Measurements from ENCODE around the gene GLRA2. TPM values are rescaled to one million over a fixed set of nuclear protein-coding genes. Genes with fewer than 3 reads are reported as not detected.

Gene GLRA2
- total RNA-seq, 1 donor from 2014 or later = 1.6 TPM

- Mint-ChIP-seq H3K4me1 (ENCODE audit: unreplicated experiment) (no peaks in the 10 kb centered on the region), H3K27ac (no peak overlapping the region), H3K9me3 (peaks cover 5% of the 10 kb centered on the region), H3K27me3 (no peaks in the 10 kb centered on the region), H3K4me3 (no peak overlapping the region), H3K36me3 (no peaks in the 10 kb centered on the region)
- TF ChIP-seq CTCF (conservative IDR thresholded peaks at IDR 0.05) = no peak
- DNase-seq (ENCODE audit: extremely low spot score, unreplicated experiment) = no peak
Observed at GRCh38 chrX:14660970-14661369, 131.6 kb downstream of the GLRA2 start.

GRCh38 chrX:14670819-14671218 is 141.5 kb downstream of the GLRA2 start:
- H3K27ac Mint-ChIP-seq = no peak overlapping the region
- H3K27me3 Mint-ChIP-seq = no peaks in the 10 kb centered on the region
- DNase-seq (ENCODE audit: extremely low spot score, unreplicated experiment) = no peak
- no peaks in the 10 kb centered on the region for H3K36me3 Mint-ChIP-seq
- H3K4me3 Mint-ChIP-seq = no peak overlapping the region
- peaks cover 7% of the 10 kb centered on the region for H3K9me3 Mint-ChIP-seq
- peaks cover 3% of the 10 kb centered on the region for H3K4me1 Mint-ChIP-seq (ENCODE audit: unreplicated experiment)
- no peak for TF ChIP-seq CTCF (conservative IDR thresholded peaks at IDR 0.05)

- H3K4me3 Mint-ChIP-seq = no peak overlapping the region
- no peaks in the 10 kb centered on the region for H3K36me3 Mint-ChIP-seq
- peaks cover 3% of the 10 kb centered on the region for H3K4me1 Mint-ChIP-seq (ENCODE audit: unreplicated experiment)
- TF ChIP-seq CTCF (conservative IDR thresholded peaks at IDR 0.05) = no peak
- DNase-seq (ENCODE audit: extremely low spot score, unreplicated experiment) = no peak
- H3K27me3 Mint-ChIP-seq = no peaks in the 10 kb centered on the region
- no peak overlapping the region for H3K27ac Mint-ChIP-seq
- H3K9me3 Mint-ChIP-seq = peaks cover 7% of the 10 kb centered on the region
Observed at GRCh38 chrX:14672611-14673172, 143.4 kb downstream of the GLRA2 start.

- Mint-ChIP-seq H3K27me3 (no peaks in the 10 kb centered on the region), H3K36me3 (no peaks in the 10 kb centered on the region), H3K27ac (no peak overlapping the region), H3K4me3 (no peak overlapping the region), H3K4me1 (ENCODE audit: unreplicated experiment) (peaks cover 3% of the 10 kb centered on the region), H3K9me3 (peaks cover 7% of the 10 kb centered on the region)
- no peak for TF ChIP-seq CTCF (conservative IDR thresholded peaks at IDR 0.05)
- no peak for DNase-seq (ENCODE audit: extremely low spot score, unreplicated experiment)
Observed at GRCh38 chrX:14673236-14673635, 143.9 kb downstream of the GLRA2 start.

- Mint-ChIP-seq H3K9me3 (peaks cover 7% of the 10 kb centered on the region), H3K36me3 (no peaks in the 10 kb centered on the region), H3K27ac (peak overlapping the region; percentile 69), H3K27me3 (no peaks in the 10 kb centered on the region), H3K4me1 (ENCODE audit: unreplicated experiment) (peaks cover 3% of the 10 kb centered on the region), H3K4me3 (no peak overlapping the region)
- no peak for TF ChIP-seq CTCF (conservative IDR thresholded peaks at IDR 0.05)
- no peak for DNase-seq (ENCODE audit: extremely low spot score, unreplicated experiment)
Observed at GRCh38 chrX:14673764-14674163, 144.4 kb downstream of the GLRA2 start.

GRCh38 chrX:14675500-14675899 is 146.2 kb downstream of the GLRA2 start:
- H3K36me3 Mint-ChIP-seq = no peaks in the 10 kb centered on the region
- no peak overlapping the region for H3K4me3 Mint-ChIP-seq
- no peak for DNase-seq (ENCODE audit: extremely low spot score, unreplicated experiment)
- peaks cover 3% of the 10 kb centered on the region for H3K4me1 Mint-ChIP-seq (ENCODE audit: unreplicated experiment)
- H3K27me3 Mint-ChIP-seq = no peaks in the 10 kb centered on the region
- no peak overlapping the region for H3K27ac Mint-ChIP-seq
- TF ChIP-seq CTCF (conservative IDR thresholded peaks at IDR 0.05) = no peak
- H3K9me3 Mint-ChIP-seq = peaks cover 7% of the 10 kb centered on the region

Measured in type B pancreatic cell (in vitro differentiated cells).